ENCODE measurements around the gene ADORA2B.

ADORA2B gene

DNA sequence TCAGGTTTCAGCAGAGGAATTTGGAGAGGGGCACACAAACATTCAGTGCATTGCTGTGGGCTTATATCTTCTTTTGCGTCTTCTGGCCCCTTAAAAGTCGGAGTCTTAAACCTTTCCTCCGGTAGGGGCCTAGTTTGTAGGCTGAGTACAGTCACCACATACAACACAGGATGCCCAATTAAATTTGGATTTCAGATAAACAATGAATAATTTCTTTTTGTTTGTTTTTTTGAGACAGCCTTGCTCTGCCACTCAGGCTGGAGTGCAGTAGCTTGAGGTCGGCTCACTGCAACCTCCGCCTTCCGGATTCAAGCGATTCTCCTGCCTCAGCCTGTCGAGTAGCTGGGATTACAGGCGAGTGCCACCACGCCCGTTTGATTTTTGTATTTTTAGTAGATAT lies 26.7 kb upstream of the ADORA2B start:
- H3K36me3 ChIP-seq (ENCODE audit: control insufficient read depth in 2 of 2, insufficient read depth in 1 of 2, low read length in 2 of 2) = no peaks in the 10 kb centered on the region
- no peak overlapping the region for H3K27ac ChIP-seq (ENCODE audit: extremely low read depth, low read depth, low read length)
- CTCF ChIA-PET = no interaction called here
- TF ChIP-seq ZSCAN16 (tag by site-specific recombination; IDR thresholded peaks at IDR 0.05) (no peak), ZNF214 (tag by site-specific recombination; IDR thresholded peaks at IDR 0.05; ENCODE audit: borderline replicate concordance) (no peak), ZBTB8A (tag by site-specific recombination; IDR thresholded peaks at IDR 0.05) (no peak), ZNF777 (tag by site-specific recombination; IDR thresholded peaks at IDR 0.05; ENCODE audit: borderline replicate concordance) (no peak), SALL2 (tag by site-specific recombination; IDR thresholded peaks at IDR 0.05; ENCODE audit: borderline replicate concordance) (no peak)
- TF ChIP-seq, protein P1, sequence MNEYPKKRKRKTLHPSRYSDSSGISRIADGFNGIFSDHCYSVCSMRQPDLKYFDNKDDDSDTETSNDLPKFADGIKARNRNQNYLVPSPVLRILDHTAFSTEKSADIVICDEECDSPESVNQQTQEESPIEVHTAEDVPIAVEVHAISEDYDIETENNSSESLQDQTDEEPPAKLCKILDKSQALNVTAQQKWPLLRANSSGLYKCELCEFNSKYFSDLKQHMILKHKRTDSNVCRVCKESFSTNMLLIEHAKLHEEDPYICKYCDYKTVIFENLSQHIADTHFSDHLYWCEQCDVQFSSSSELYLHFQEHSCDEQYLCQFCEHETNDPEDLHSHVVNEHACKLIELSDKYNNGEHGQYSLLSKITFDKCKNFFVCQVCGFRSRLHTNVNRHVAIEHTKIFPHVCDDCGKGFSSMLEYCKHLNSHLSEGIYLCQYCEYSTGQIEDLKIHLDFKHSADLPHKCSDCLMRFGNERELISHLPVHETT (tag by site-specific recombination; IDR thresholded peaks at IDR 0.05) = no peak
- TF ChIP-seq, protein P2, sequence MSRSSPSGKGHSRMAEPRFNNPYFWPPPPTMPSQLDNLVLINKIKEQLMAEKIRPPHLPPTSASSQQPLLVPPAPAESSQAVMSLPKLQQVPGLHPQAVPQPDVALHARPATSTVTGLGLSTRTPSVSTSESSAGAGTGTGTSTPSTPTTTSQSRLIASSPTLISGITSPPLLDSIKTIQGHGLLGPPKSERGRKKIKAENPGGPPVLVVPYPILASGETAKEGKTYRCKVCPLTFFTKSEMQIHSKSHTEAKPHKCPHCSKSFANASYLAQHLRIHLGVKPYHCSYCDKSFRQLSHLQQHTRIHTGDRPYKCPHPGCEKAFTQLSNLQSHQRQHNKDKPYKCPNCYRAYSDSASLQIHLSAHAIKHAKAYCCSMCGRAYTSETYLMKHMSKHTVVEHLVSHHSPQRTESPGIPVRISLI (tag by site-specific recombination; IDR thresholded peaks at IDR 0.05) = no peak
- no peaks in the 10 kb centered on the region for H3K9me3 ChIP-seq (ENCODE audit: control insufficient read depth, insufficient read depth, low read depth, low read length)
- no peak overlapping the region for H3K4me3 ChIP-seq (ENCODE audit: low read depth, low read length)
- H3K4me1 ChIP-seq (ENCODE audit: control insufficient read depth, insufficient read depth, low read length) = no peaks in the 10 kb centered on the region
- POLR2A ChIA-PET = no interaction called here

- H3K27ac ChIP-seq (ENCODE audit: extremely low read depth, low read depth, low read length) = no peak overlapping the region
- H3K9me3 ChIP-seq (ENCODE audit: control insufficient read depth, insufficient read depth, low read depth, low read length) = no peaks in the 10 kb centered on the region
- CTCF ChIA-PET = no interaction called here
- POLR2A ChIA-PET = interaction anchor here (0.6 kb wide), 1 partner anchor 118 kb away, joined by 7 read pairs; no protein-coding TSS in a partner anchor
- no peaks in the 10 kb centered on the region for H3K36me3 ChIP-seq (ENCODE audit: control insufficient read depth in 2 of 2, insufficient read depth in 1 of 2, low read length in 2 of 2)
- H3K4me1 ChIP-seq (ENCODE audit: control insufficient read depth, insufficient read depth, low read length) = no peaks in the 10 kb centered on the region
- no peak overlapping the region for H3K4me3 ChIP-seq (ENCODE audit: low read depth, low read length)
- TF ChIP-seq ZNF530 (tag by site-specific recombination; IDR thresholded peaks at IDR 0.05; ENCODE audit: low read depth) = no peak
- no peak for TF ChIP-seq ZNF518A (tag by site-specific recombination; conservative IDR thresholded peaks at IDR 0.05; ENCODE audit: low read depth)
- TF ChIP-seq ZNF248 (tag by site-specific recombination; IDR thresholded peaks at IDR 0.05) = no peak
- TF ChIP-seq ZSCAN4 (tag by site-specific recombination; IDR thresholded peaks at IDR 0.05) = no peak
- TF ChIP-seq ZNF629 (tag by site-specific recombination; IDR thresholded peaks at IDR 0.05) = no peak
- no peak for TF ChIP-seq ZNF433 (tag by site-specific recombination; IDR thresholded peaks at IDR 0.05; ENCODE audit: low read depth)
- no peak for TF ChIP-seq ZNF843 (tag by site-specific recombination; IDR thresholded peaks at IDR 0.05)
- TF ChIP-seq ZNF221 (tag by site-specific recombination; IDR thresholded peaks at IDR 0.05; ENCODE audit: borderline replicate concordance) = no peak
- TF ChIP-seq ZNF610 (tag by site-specific recombination; IDR thresholded peaks at IDR 0.05; ENCODE audit: borderline replicate concordance) = no peak
- no peak for TF ChIP-seq ZNF513 (tag by site-specific recombination; IDR thresholded peaks at IDR 0.05)
- TF ChIP-seq ZSCAN5A (tag by site-specific recombination; IDR thresholded peaks at IDR 0.05) = no peak
- TF ChIP-seq ZNF214 (tag by site-specific recombination; IDR thresholded peaks at IDR 0.05; ENCODE audit: borderline replicate concordance) = no peak
Observed at GRCh38 chr17:15918661-15919259, 26.2 kb upstream of the ADORA2B start.

All from HEK293 (cell line).